Measurements from ENCODE around the gene FOXJ2. TPM values are rescaled to one million over a fixed set of nuclear protein-coding genes. Genes with fewer than 3 reads are reported as not detected.

Gene FOXJ2
- total RNA-seq, 4 donors from 2014 or later: 19.4 to 27.2 (median 23.5) TPM

DNA sequence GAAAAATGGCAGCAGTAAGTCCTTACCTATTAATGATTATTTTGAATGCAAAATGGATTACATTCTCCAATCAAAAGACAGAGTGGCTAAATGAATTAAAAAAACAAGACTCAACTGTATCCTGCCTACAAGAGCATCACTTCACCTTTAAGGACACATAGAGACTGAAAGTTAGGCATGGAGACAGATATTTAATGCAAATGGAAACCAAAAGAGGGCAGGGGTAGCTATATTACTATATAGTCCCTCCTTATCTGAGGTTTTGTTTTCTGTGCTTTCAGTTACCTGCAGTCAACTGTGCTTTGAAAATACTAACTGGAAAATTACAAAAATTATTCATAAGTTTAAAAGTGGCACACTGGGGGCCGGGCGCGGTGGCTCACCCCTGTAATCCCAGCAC, 66.7 kb downstream of the FOXJ2 start:
- intact Hi-C loops (cut with DNase I; ENCODE audit: low total_unique reads): no loop called here
- DNase-seq (ENCODE audit: low spot score in 2 of 2): no peak

More for the DNA sequence above, 66.7 kb downstream of the FOXJ2 start:
- WGBS, 2 donors: 95 to 100% methylated on average over 3 of the region's 3 CpGs
- H3K4me3 ChIP-seq (ENCODE audit: low read depth, poor library complexity, severe bottlenecking): no peak overlapping the region
- TF ChIP-seq POLR2A (IDR thresholded peaks at IDR 0.05): no peak
- TF ChIP-seq, protein P1, sequence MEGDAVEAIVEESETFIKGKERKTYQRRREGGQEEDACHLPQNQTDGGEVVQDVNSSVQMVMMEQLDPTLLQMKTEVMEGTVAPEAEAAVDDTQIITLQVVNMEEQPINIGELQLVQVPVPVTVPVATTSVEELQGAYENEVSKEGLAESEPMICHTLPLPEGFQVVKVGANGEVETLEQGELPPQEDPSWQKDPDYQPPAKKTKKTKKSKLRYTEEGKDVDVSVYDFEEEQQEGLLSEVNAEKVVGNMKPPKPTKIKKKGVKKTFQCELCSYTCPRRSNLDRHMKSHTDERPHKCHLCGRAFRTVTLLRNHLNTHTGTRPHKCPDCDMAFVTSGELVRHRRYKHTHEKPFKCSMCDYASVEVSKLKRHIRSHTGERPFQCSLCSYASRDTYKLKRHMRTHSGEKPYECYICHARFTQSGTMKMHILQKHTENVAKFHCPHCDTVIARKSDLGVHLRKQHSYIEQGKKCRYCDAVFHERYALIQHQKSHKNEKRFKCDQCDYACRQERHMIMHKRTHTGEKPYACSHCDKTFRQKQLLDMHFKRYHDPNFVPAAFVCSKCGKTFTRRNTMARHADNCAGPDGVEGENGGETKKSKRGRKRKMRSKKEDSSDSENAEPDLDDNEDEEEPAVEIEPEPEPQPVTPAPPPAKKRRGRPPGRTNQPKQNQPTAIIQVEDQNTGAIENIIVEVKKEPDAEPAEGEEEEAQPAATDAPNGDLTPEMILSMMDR (IDR thresholded peaks at IDR 0.05): no peak

Other genes with a start within 250 kb of the FOXJ2 start
- under 1 TPM in 3 of 4 donors, not detected in 1; 0.06 to 0.15 (median 0.12) TPM for gene NANOG, start 243.3 kb upstream of the FOXJ2 start, total RNA-seq
- 1 to 10 TPM in 1 of 4 donors, under 1 TPM in 1, not detected in 2; 0.13 to 1.4 TPM for gene SLC2A14, start 159.8 kb upstream of the FOXJ2 start, total RNA-seq
- 10 to 100 TPM in 2 of 4 donors, 1 to 10 TPM in 2; 6.8 to 38.7 (median 11.3) TPM for gene SLC2A3, start 96.5 kb upstream of the FOXJ2 start, total RNA-seq
- gene C3AR1, start 33.6 kb downstream of the FOXJ2 start, total RNA-seq: 1 to 10 TPM; 1.4 to 5.5 (median 3.4) TPM
- gene NECAP1, start 49.6 kb downstream of the FOXJ2 start, total RNA-seq: 10 to 100 TPM; 30.8 to 41.2 (median 37.2) TPM
- 10 to 100 TPM in 1 of 4 donors, 1 to 10 TPM in 2, under 1 TPM in 1; 0.62 to 11.6 (median 2.4) TPM for gene CLEC4A, start 90.9 kb downstream of the FOXJ2 start, total RNA-seq
- gene ZNF705A, start 124.3 kb downstream of the FOXJ2 start, total RNA-seq: not detected
- gene FAM90A1, start 194.9 kb downstream of the FOXJ2 start, total RNA-seq: under 1 TPM in 2 of 4 donors, not detected in 2; 0.10 to 0.23 TPM

Data from lower leg skin (tissue), 4 donors.